HL-60/S4 treated with phorbol 12-myristate 13-acetate at 8.2 ng/mL for 4 days and 3 days (cell line): ENCODE data around the gene C18orf32.

ENCODE experiments used
- in situ Hi-C: fragments of 300-500 bp; cut with MboI; formaldehyde crosslinking; loops from 2 replicates; pipeline ENCODE4 v1.15.0; 2022; ENCODE audit warnings: low sequenced_read_pairs

Gene C18orf32

GRCh38 chr18:49431165-49431962 is 55.7 kb downstream of the C18orf32 start:
- in situ Hi-C loops: no loop called here
